ENCODE results near the gene IAPP. TPM values are rescaled to one million over a fixed set of nuclear protein-coding genes. Genes with fewer than 3 reads are reported as not detected.
"Not testable (repeated sequence)": the region's sequence is repeated elsewhere in the genome, so short reads cannot be mapped to it uniquely, and the experiment has no call there.

Gene IAPP
- total RNA-seq, 1 donor from 2014 or later: not detected

GRCh38 chr12:21353487-21353886 is 19.2 kb upstream of the IAPP start:
- no peak for TF ChIP-seq EZH2 (IDR thresholded peaks at IDR 0.05; ENCODE audit: insufficient read depth, low read length)
- TF ChIP-seq, protein P1, sequence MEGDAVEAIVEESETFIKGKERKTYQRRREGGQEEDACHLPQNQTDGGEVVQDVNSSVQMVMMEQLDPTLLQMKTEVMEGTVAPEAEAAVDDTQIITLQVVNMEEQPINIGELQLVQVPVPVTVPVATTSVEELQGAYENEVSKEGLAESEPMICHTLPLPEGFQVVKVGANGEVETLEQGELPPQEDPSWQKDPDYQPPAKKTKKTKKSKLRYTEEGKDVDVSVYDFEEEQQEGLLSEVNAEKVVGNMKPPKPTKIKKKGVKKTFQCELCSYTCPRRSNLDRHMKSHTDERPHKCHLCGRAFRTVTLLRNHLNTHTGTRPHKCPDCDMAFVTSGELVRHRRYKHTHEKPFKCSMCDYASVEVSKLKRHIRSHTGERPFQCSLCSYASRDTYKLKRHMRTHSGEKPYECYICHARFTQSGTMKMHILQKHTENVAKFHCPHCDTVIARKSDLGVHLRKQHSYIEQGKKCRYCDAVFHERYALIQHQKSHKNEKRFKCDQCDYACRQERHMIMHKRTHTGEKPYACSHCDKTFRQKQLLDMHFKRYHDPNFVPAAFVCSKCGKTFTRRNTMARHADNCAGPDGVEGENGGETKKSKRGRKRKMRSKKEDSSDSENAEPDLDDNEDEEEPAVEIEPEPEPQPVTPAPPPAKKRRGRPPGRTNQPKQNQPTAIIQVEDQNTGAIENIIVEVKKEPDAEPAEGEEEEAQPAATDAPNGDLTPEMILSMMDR (IDR thresholded peaks at IDR 0.05; ENCODE audit: insufficient read depth, low read depth, low read length): no peak
- no peak overlapping the region for H3K4me3 Mint-ChIP-seq (ENCODE audit: unreplicated experiment)
- peaks cover 4% of the 10 kb centered on the region for H3K4me1 Mint-ChIP-seq (ENCODE audit: low read depth, unreplicated experiment)
- H3K36me3 Mint-ChIP-seq (ENCODE audit: low read depth, unreplicated experiment): no peaks in the 10 kb centered on the region
- no peak for FAIRE-seq
- no peak for DNase-seq (ENCODE audit: low read depth)
- Histone ChIP-seq H2AFZ (ENCODE audit: low read depth, low read length) (no peak overlapping the region), H3K27me3 (ENCODE audit: insufficient read depth, low read length) (no peaks in the 10 kb centered on the region), H3K9ac (ENCODE audit: low read length) (no peak overlapping the region), H3K4me3 (ENCODE audit: insufficient read depth, low read depth, low read length) (no peak overlapping the region), H3K79me2 (ENCODE audit: insufficient read depth, low read length) (no peaks in the 10 kb centered on the region), H4K20me1 (ENCODE audit: insufficient read depth, low read length) (no peaks in the 10 kb centered on the region), H3K36me3 (ENCODE audit: insufficient read depth, low read length) (no peaks in the 10 kb centered on the region), H3K9me3 (ENCODE audit: insufficient read depth, low read depth, low read length) (no peaks in the 10 kb centered on the region), H3K27ac (ENCODE audit: low read depth, low read length) (no peak overlapping the region), H3K4me2 (ENCODE audit: low read length) (no peak overlapping the region), H3K4me1 (ENCODE audit: insufficient read depth, low read length) (no peaks in the 10 kb centered on the region)
- no peaks in the 10 kb centered on the region for H3K9me3 Mint-ChIP-seq (ENCODE audit: unreplicated experiment)
- no peak overlapping the region for H3K27ac Mint-ChIP-seq (ENCODE audit: unreplicated experiment)
- no peaks in the 10 kb centered on the region for H3K27me3 Mint-ChIP-seq (ENCODE audit: low read depth, unreplicated experiment)

- no peak overlapping the region for H3K27ac Mint-ChIP-seq (ENCODE audit: unreplicated experiment)
- no peaks in the 10 kb centered on the region for H3K36me3 ChIP-seq (ENCODE audit: insufficient read depth, low read length)
- no peaks in the 10 kb centered on the region for H3K9me3 Mint-ChIP-seq (ENCODE audit: unreplicated experiment)
- no peak overlapping the region for H3K4me3 ChIP-seq (ENCODE audit: insufficient read depth, low read depth, low read length)
- TF ChIP-seq EZH2 (IDR thresholded peaks at IDR 0.05; ENCODE audit: insufficient read depth, low read length): no peak
- TF ChIP-seq, protein P1 (IDR thresholded peaks at IDR 0.05; ENCODE audit: insufficient read depth, low read depth, low read length): no peak
- FAIRE-seq (no peak), DNase-seq (ENCODE audit: low read depth) (no peak)
- no peak overlapping the region for H2AFZ ChIP-seq (ENCODE audit: low read depth, low read length)
- H3K9ac ChIP-seq (ENCODE audit: low read length): no peak overlapping the region
- H4K20me1 ChIP-seq (ENCODE audit: insufficient read depth, low read length): no peaks in the 10 kb centered on the region
- H3K36me3 Mint-ChIP-seq (ENCODE audit: low read depth, unreplicated experiment): no peaks in the 10 kb centered on the region
- no peaks in the 10 kb centered on the region for H3K27me3 ChIP-seq (ENCODE audit: insufficient read depth, low read length)
- no peak overlapping the region for H3K4me3 Mint-ChIP-seq (ENCODE audit: unreplicated experiment)
- H3K27me3 Mint-ChIP-seq (ENCODE audit: low read depth, unreplicated experiment): no peaks in the 10 kb centered on the region
- H3K27ac ChIP-seq (ENCODE audit: low read depth, low read length): no peak overlapping the region
- no peak overlapping the region for H3K4me2 ChIP-seq (ENCODE audit: low read length)
- H3K4me1 ChIP-seq (ENCODE audit: insufficient read depth, low read length): no peaks in the 10 kb centered on the region
- peaks cover 4% of the 10 kb centered on the region for H3K4me1 Mint-ChIP-seq (ENCODE audit: low read depth, unreplicated experiment)
- H3K9me3 ChIP-seq (ENCODE audit: insufficient read depth, low read depth, low read length): no peaks in the 10 kb centered on the region
- no peaks in the 10 kb centered on the region for H3K79me2 ChIP-seq (ENCODE audit: insufficient read depth, low read length)
Measured at GRCh38 chr12:21353948-21354347, 18.8 kb upstream of the IAPP start.

DNA sequence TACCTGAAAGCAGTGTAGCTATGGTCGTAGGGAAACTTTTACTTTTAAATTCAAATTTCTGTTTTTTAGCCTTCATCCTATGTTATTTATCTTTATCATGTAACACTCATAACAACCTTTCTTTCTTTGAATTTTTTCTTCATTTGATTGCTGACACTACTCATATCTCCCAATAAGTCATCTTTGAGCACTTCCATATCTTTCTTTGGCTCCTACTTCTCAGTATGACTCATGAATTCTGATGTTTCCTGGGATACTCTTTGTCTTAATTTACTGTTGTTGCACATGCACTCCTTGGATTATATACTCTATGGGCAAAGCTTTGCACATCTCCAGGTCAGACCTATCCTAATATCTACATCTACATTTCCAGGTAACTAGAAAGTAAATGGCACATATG is 18.1 kb upstream of the IAPP start:
- FAIRE-seq (no peak), DNase-seq (ENCODE audit: low read depth) (no peak)
- Mint-ChIP-seq H3K27ac (ENCODE audit: unreplicated experiment) (no peak overlapping the region), H3K4me1 (ENCODE audit: low read depth, unreplicated experiment) (peaks cover 4% of the 10 kb centered on the region), H3K27me3 (ENCODE audit: low read depth, unreplicated experiment) (no peaks in the 10 kb centered on the region), H3K9me3 (ENCODE audit: unreplicated experiment) (peaks cover 2% of the 10 kb centered on the region), H3K4me3 (ENCODE audit: unreplicated experiment) (no peak overlapping the region), H3K36me3 (ENCODE audit: low read depth, unreplicated experiment) (no peaks in the 10 kb centered on the region)
- H3K9me3 ChIP-seq (ENCODE audit: insufficient read depth, low read depth, low read length): no peaks in the 10 kb centered on the region
- H3K27ac ChIP-seq (ENCODE audit: low read depth, low read length): no peak overlapping the region
- H3K36me3 ChIP-seq (ENCODE audit: insufficient read depth, low read length): no peaks in the 10 kb centered on the region
- H3K4me3 ChIP-seq (ENCODE audit: insufficient read depth, low read depth, low read length): no peak overlapping the region
- H2AFZ ChIP-seq (ENCODE audit: low read depth, low read length): no peak overlapping the region
- TF ChIP-seq, protein P1 (IDR thresholded peaks at IDR 0.05; ENCODE audit: insufficient read depth, low read depth, low read length): no peak
- TF ChIP-seq EZH2 (IDR thresholded peaks at IDR 0.05; ENCODE audit: insufficient read depth, low read length): no peak
- H3K4me1 ChIP-seq (ENCODE audit: insufficient read depth, low read length): no peaks in the 10 kb centered on the region
- no peaks in the 10 kb centered on the region for H4K20me1 ChIP-seq (ENCODE audit: insufficient read depth, low read length)
- H3K9ac ChIP-seq (ENCODE audit: low read length): no peak overlapping the region
- H3K4me2 ChIP-seq (ENCODE audit: low read length): no peak overlapping the region
- H3K79me2 ChIP-seq (ENCODE audit: insufficient read depth, low read length): no peaks in the 10 kb centered on the region
- H3K27me3 ChIP-seq (ENCODE audit: insufficient read depth, low read length): no peaks in the 10 kb centered on the region

GRCh38 chr12:21360632-21361031 is 12.1 kb upstream of the IAPP start:
- not testable (repeated sequence) for FAIRE-seq; H3K36me3 ChIP-seq (ENCODE audit: insufficient read depth, low read length); H3K4me2 ChIP-seq (ENCODE audit: low read length); H3K27me3 ChIP-seq (ENCODE audit: insufficient read depth, low read length); H3K9me3 Mint-ChIP-seq (ENCODE audit: unreplicated experiment); H2AFZ ChIP-seq (ENCODE audit: low read depth, low read length); DNase-seq (ENCODE audit: low read depth); H3K27ac Mint-ChIP-seq (ENCODE audit: unreplicated experiment); H3K79me2 ChIP-seq (ENCODE audit: insufficient read depth, low read length); H3K9ac ChIP-seq (ENCODE audit: low read length); H4K20me1 ChIP-seq (ENCODE audit: insufficient read depth, low read length); H3K36me3 Mint-ChIP-seq (ENCODE audit: low read depth, unreplicated experiment); H3K4me3 Mint-ChIP-seq (ENCODE audit: unreplicated experiment); H3K4me3 ChIP-seq (ENCODE audit: insufficient read depth, low read depth, low read length); H3K27ac ChIP-seq (ENCODE audit: low read depth, low read length); H3K9me3 ChIP-seq (ENCODE audit: insufficient read depth, low read depth, low read length); H3K4me1 Mint-ChIP-seq (ENCODE audit: low read depth, unreplicated experiment); H3K4me1 ChIP-seq (ENCODE audit: insufficient read depth, low read length); H3K27me3 Mint-ChIP-seq (ENCODE audit: low read depth, unreplicated experiment)
